A549 treated with Hydrocortisone at 1 μM for 4 hours (cell line): ENCODE measurements around the gene CFC1. TPM values are rescaled to one million over a fixed set of nuclear protein-coding genes. Genes with fewer than 3 reads are reported as not detected.

Experiments
- total RNA-seq: library from RNA; stranded (reverse); fragments of 200-300 nt; extraction: Qiagen RNA extraction; gene quantifications from 5 replicates; pipeline ENCODE4 v1.2.3, GENCODE V29; 2022

The CFC1 gene
- 0.09 to 0.10 TPM in 2 of 5 replicates, not detected in the others for total RNA-seq

DNA sequence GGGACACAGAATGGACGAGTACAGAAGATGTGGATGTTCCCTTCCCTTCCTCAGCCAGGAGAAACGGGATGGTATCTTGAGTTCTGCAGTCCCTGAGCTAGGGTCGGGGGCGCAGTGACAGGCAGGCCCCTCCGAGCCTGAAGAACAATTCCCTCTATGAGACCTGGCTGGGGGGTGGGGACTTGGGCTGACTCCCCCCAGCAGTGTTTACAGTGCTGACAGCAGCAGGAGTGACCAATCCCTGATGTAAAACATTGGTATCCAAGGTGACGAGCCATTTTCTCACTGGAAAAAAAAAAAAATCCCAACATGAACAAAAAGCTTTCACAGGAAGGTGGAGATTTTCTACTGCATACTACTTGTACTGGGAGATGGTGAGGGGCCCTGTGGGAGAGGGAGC is at the start of gene CFC1:
Gene CFC1, minus strand, starts transcription at position 183 of the 400 bp plus-strand sequence. CDS start 288 bp downstream, outside the sequence.

DNA sequence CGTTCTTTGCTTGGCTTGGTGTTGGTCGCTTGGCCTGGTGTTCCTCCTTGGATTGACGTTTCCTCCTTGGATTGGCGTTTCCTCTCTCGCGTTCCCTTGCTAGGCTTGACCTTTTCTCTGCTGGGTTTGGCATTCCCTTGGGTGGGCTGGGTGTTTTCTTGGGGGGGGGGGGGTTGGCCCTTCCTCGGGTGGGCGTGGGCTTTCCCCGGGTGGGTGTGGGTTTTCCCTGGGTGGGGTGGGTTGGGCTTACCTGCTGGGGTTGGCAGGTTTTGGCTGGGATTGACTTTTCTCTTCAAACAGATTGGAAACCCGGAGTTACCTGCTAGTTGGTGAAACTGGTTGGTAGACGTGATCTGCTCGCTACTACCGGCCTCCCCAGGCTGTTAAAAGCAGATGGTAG is 11.8 kb upstream of the CFC1 start, which contains the start of gene POTEJ:
Gene POTEJ, plus strand, starts transcription at position 301 of the 400 bp plus-strand sequence. Its CDS starts 93 bp downstream, at position 394.

Other genes starting within 250 kb of the CFC1 start
- gene PTPN18, start 243.5 kb downstream of the CFC1 start, total RNA-seq: 27.1 to 30.5 TPM (median 29.6 TPM) in 5 replicates
- 0.01 TPM in 1 of 5 replicates, not detected in the others for gene POTEI, start 90.2 kb downstream of the CFC1 start, total RNA-seq
- gene CFC1B, start 78.4 kb downstream of the CFC1 start, total RNA-seq: not detected in 5 replicates
- not detected in 5 replicates for gene POTEJ, start 11.9 kb upstream of the CFC1 start, total RNA-seq
- not detected in 5 replicates for gene GPR148, start 129.5 kb upstream of the CFC1 start, total RNA-seq
- not detected in 5 replicates for gene AMER3, start 156.0 kb upstream of the CFC1 start, total RNA-seq
- gene ARHGEF4, start 237.3 kb upstream of the CFC1 start, total RNA-seq: 9.3 to 12.1 TPM (median 9.8 TPM) in 5 replicates